ENCODE results near the gene LRRC2.

DNA sequence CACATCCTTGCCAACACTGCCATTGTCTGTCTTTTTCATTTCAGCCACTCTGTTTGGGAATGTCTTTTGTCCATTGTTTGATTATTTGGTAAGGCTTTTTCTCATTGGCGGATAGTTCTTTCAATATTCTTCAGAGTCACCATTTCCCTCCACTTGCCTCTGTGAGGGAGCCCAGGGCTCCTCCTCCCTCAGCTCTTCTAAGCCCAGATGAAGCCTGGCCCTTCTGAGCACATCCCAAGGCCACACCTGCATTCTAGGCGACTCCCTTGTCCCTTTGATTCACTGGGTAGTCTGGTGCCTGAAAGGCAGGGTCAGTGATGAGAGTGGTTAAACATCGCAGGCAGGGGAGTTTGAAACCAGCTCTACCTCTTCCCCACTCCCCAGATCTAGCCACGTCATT lies 89.0 kb downstream of the LRRC2 start:
- TF ChIP-seq, protein P1, sequence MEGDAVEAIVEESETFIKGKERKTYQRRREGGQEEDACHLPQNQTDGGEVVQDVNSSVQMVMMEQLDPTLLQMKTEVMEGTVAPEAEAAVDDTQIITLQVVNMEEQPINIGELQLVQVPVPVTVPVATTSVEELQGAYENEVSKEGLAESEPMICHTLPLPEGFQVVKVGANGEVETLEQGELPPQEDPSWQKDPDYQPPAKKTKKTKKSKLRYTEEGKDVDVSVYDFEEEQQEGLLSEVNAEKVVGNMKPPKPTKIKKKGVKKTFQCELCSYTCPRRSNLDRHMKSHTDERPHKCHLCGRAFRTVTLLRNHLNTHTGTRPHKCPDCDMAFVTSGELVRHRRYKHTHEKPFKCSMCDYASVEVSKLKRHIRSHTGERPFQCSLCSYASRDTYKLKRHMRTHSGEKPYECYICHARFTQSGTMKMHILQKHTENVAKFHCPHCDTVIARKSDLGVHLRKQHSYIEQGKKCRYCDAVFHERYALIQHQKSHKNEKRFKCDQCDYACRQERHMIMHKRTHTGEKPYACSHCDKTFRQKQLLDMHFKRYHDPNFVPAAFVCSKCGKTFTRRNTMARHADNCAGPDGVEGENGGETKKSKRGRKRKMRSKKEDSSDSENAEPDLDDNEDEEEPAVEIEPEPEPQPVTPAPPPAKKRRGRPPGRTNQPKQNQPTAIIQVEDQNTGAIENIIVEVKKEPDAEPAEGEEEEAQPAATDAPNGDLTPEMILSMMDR (conservative IDR thresholded peaks at IDR 0.05 in 1 of 2, IDR thresholded peaks at IDR 0.05 in 1 of 2; ENCODE audit: low read depth in 1 of 2, low read length in 2 of 2), result no peak
- no peak for TF ChIP-seq EZH2 (IDR thresholded peaks at IDR 0.05; ENCODE audit: low read length, missing control alignments)
